Tibial artery (tissue), 4 donors: ENCODE data around the gene ST3GAL5.
A peak's percentile ranks its signal among the peaks of the same experiment; 100 is the strongest.

Source experiments
- DNase-seq, 2 donors: peaks; one replicate each; pipeline ENCODE4 v3.0.0-alpha.2; 2019
- H3K27ac ChIP-seq, 2 donors: fragments of 200-600 bp; sonication (generic) in 1 of 2; 1 replicate in 1 of 2; 2 replicates in 1 of 2; pipeline ENCODE4 v1.5.1; 2018 to 2019; ENCODE audit warnings: mild to moderate bottlenecking in 1 of 2
- H3K27me3 ChIP-seq, 2 donors: fragments of 200-600 bp; sonication (generic) in 1 of 2; one replicate each; pipeline versions ENCODE4 v1.5.1 to v1.6.0; 2016 to 2019
- H3K36me3 ChIP-seq, 3 donors: fragments of 200-600 bp; sonication (generic) in 2 of 3; one replicate each; pipeline ENCODE4 v1.5.1; 2016 to 2019; ENCODE audit warnings: mild to moderate bottlenecking in 2 of 3
- H3K4me1 ChIP-seq, 4 donors: fragments of 200-600 bp; sonication (generic) in 2 of 4; 1 replicate in 3 of 4; 2 replicates in 1 of 4; pipeline ENCODE4 v1.5.1; 2016 to 2019
- H3K4me3 ChIP-seq, 2 donors: fragments of 200-600 bp; sonication (generic) in 1 of 2; 1 replicate in 1 of 2; 2 replicates in 1 of 2; pipeline ENCODE4 v1.5.1; 2018 to 2019; ENCODE audit warnings: mild to moderate bottlenecking in 2 of 2
- H3K9me3 ChIP-seq, 3 donors: fragments of 200-600 bp; sonication (generic) in 1 of 3; one replicate each; pipeline ENCODE4 v1.5.1; 2016 to 2019
- intact Hi-C: fragments of 100-400 bp; cut with DNase I; formaldehyde crosslinking; loops from one replicate; pipeline ENCODE4 v1.15.0; 2023; ENCODE audit warnings: low total_unique reads
- TF ChIP-seq, protein P1 (sequence below), 2 experiments: fragments of 200-600 bp in 1 of 2; fragments of 450-650 bp in 1 of 2; IDR thresholded peaks; one replicate each; pipeline ENCODE4 v1.5.1; 2017 to 2019; ENCODE audit warnings: antibody characterized with exemption in 2 of 2, mild to moderate bottlenecking in 1 of 2, moderate library complexity in 1 of 2

ST3GAL5 gene

DNA sequence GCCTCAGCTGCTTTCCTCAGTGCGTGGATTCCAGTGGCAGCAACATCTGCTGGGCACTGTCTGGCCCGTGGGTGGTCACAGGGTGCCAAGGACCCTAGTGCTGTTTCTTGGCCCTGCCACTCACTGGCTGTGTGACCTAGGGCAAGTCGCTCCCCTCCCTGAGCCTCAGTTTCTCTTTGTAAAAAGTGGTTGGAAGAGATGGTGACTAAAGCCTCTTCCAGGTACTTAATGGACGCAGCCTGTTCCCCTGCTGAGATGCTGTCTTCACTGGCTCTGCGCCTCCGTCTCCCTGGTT lies 92.8 kb downstream of the ST3GAL5 start:
- H3K4me3 ChIP-seq: no peak overlapping the region
- peak overlapping the region; percentile 69 to 85 for H3K27ac ChIP-seq
- H3K4me1 ChIP-seq: peaks cover 0 to 69% (median 63%) of the 10 kb centered on the region in 4 donors
- intact Hi-C loops: loop anchor here (10.0 kb wide), 1 partner anchor 51 kb away; no protein-coding TSS in a partner anchor
- TF ChIP-seq, protein P1, sequence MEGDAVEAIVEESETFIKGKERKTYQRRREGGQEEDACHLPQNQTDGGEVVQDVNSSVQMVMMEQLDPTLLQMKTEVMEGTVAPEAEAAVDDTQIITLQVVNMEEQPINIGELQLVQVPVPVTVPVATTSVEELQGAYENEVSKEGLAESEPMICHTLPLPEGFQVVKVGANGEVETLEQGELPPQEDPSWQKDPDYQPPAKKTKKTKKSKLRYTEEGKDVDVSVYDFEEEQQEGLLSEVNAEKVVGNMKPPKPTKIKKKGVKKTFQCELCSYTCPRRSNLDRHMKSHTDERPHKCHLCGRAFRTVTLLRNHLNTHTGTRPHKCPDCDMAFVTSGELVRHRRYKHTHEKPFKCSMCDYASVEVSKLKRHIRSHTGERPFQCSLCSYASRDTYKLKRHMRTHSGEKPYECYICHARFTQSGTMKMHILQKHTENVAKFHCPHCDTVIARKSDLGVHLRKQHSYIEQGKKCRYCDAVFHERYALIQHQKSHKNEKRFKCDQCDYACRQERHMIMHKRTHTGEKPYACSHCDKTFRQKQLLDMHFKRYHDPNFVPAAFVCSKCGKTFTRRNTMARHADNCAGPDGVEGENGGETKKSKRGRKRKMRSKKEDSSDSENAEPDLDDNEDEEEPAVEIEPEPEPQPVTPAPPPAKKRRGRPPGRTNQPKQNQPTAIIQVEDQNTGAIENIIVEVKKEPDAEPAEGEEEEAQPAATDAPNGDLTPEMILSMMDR (IDR thresholded peaks at IDR 0.05): no peak
- H3K9me3 ChIP-seq: no peaks in the 10 kb centered on the region
- peak in 1 of 2 donors; percentile 16 for DNase-seq
- no peaks in the 10 kb centered on the region for H3K27me3 ChIP-seq
- H3K36me3 ChIP-seq: peaks cover 0 to 7% (median 0%) of the 10 kb centered on the region in 3 donors

DNA sequence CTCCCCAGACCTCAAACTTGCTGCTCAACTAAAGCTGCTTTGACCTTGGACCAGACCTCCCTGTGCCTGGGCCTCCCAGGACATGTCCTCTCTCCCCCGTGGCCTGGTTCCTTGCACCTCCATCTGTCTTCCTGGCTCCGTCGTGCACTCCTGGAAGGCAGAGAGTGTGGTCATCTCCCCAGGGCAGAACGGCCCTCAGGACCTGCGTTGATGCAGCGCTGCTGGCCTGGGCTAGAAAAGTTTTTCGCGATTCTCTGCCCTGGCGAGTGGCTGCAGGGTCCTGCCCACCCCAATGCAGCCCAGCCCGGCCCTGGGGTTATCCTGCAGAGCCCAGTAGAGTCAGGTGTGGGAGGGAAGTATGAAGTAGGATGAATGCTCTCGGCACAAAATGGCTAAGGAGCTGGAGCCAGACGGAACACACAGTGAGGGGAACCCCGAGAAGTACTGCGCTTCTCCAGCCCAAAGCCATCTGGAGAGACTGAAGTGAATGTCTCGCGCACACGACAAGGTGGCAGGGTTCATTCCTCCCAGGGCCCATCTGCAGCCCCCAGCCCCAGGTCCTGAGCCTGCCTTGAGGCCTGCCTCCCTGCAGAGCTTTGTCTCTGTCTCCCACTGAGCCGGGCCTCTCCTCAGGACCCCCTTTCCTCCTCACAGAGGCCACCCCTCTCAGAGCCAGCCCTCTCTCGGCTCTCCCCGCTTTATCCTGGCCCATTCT lies 93.3 kb downstream of the ST3GAL5 start:
- H3K36me3 ChIP-seq: peaks cover 0 to 7% (median 0%) of the 10 kb centered on the region in 3 donors
- H3K4me1 ChIP-seq: peaks cover 0 to 74% (median 67%) of the 10 kb centered on the region in 4 donors
- H3K27me3 ChIP-seq: no peaks in the 10 kb centered on the region
- no peak overlapping the region for H3K4me3 ChIP-seq
- H3K9me3 ChIP-seq: no peaks in the 10 kb centered on the region
- H3K27ac ChIP-seq: peak overlapping the region; percentile 69 to 85
- intact Hi-C loops: loop anchor here (10.0 kb wide), 1 partner anchor 51 kb away; no protein-coding TSS in a partner anchor
- peak; percentile 19 to 65 for DNase-seq
- TF ChIP-seq, protein P1 (IDR thresholded peaks at IDR 0.05): no peak

GRCh38 chr2:85794491-85795121 lies 94.2 kb downstream of the ST3GAL5 start:
- peaks cover 0 to 13% (median 0%) of the 10 kb centered on the region in 3 donors for H3K36me3 ChIP-seq
- H3K4me1 ChIP-seq: peaks cover 0 to 81% (median 70%) of the 10 kb centered on the region in 4 donors
- intact Hi-C loops: loop anchor here (10.0 kb wide), 1 partner anchor 50 kb away; no protein-coding TSS in a partner anchor
- H3K4me3 ChIP-seq: no peak overlapping the region
- peak; percentile 24 to 74 for DNase-seq
- H3K27me3 ChIP-seq: no peaks in the 10 kb centered on the region
- H3K9me3 ChIP-seq: no peaks in the 10 kb centered on the region
- TF ChIP-seq, protein P1 (IDR thresholded peaks at IDR 0.05): no peak
- peak overlapping the region; percentile 69 to 85 for H3K27ac ChIP-seq

DNA sequence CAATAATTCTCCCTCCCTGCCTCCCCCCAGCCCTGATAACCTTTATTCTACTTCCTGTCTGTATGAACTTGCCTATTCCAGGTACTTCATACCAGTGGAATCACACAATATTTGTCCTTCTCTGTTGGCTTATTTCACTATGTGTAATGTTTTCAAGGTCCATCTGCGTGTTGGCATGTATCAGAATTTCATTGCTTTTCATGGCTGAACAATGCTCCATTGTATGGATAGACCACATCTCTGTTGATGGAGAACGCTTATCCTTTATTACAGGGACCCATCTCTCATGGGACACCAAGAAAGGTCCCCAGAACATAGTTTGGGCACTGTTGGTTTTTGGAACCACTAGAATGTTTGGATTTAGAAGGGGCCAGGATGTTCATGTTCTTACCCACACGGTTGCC lies 94.8 kb downstream of the ST3GAL5 start:
- peaks cover 0 to 84% (median 70%) of the 10 kb centered on the region in 4 donors for H3K4me1 ChIP-seq
- DNase-seq: no peak
- no peaks in the 10 kb centered on the region for H3K27me3 ChIP-seq
- H3K9me3 ChIP-seq: no peaks in the 10 kb centered on the region
- peaks cover 0 to 19% (median 4%) of the 10 kb centered on the region in 3 donors for H3K36me3 ChIP-seq
- H3K4me3 ChIP-seq: no peak overlapping the region
- intact Hi-C loops: loop anchor here (10.0 kb wide), 1 partner anchor 49 kb away; no protein-coding TSS in a partner anchor
- TF ChIP-seq, protein P1 (IDR thresholded peaks at IDR 0.05): no peak
- peak overlapping the region; percentile 69 to 85 for H3K27ac ChIP-seq

GRCh38 chr2:85793584-85793983 lies 95.2 kb downstream of the ST3GAL5 start:
- intact Hi-C loops: loop anchor here (10.0 kb wide), 1 partner anchor 49 kb away; no protein-coding TSS in a partner anchor
- peaks cover 2 to 23% (median 8%) of the 10 kb centered on the region in 3 donors for H3K36me3 ChIP-seq
- peak overlapping the region; percentile 69 to 85 for H3K27ac ChIP-seq
- DNase-seq: no peak
- H3K9me3 ChIP-seq: no peaks in the 10 kb centered on the region
- TF ChIP-seq, protein P1 (IDR thresholded peaks at IDR 0.05): no peak
- H3K27me3 ChIP-seq: no peaks in the 10 kb centered on the region
- H3K4me3 ChIP-seq: no peak overlapping the region
- peaks cover 0 to 87% (median 70%) of the 10 kb centered on the region in 4 donors for H3K4me1 ChIP-seq
